Activated naive CD8-positive, alpha-beta T cell treated with anti-CD3 and anti-CD28 coated beads, Interleukin-2, amount 50 U/mL, for 24 hours (primary cell): ENCODE results near the gene NFKBIA.

Experiments
- ATAC-seq: fragments of 150-1000 bp; cut with Tn5 transposase; one replicate; pipeline ENCODE4 v1.10.0; 2021
- DNase-seq: peaks from one replicate; pipeline ENCODE4 v3.0.0; 2021
- H3K27ac Mint-ChIP-seq: one replicate; pipeline ENCODE4 v1.8.0; 2021; ENCODE audit warnings: mild to moderate bottlenecking, mixed read lengths
- H3K27me3 Mint-ChIP-seq: one replicate; pipeline ENCODE4 v1.8.0; 2021; ENCODE audit warnings: mixed read lengths
- H3K36me3 Mint-ChIP-seq: one replicate; pipeline ENCODE4 v1.8.0; 2021; ENCODE audit warnings: low read depth, mixed read lengths
- H3K4me1 Mint-ChIP-seq: one replicate; pipeline ENCODE4 v1.8.0; 2021; ENCODE audit warnings: mixed read lengths
- H3K4me3 Mint-ChIP-seq: one replicate; pipeline ENCODE4 v1.8.0; 2021; ENCODE audit warnings: mild to moderate bottlenecking, moderate library complexity, mixed read lengths
- H3K9me3 Mint-ChIP-seq: one replicate; pipeline ENCODE4 v1.8.0; 2021; ENCODE audit warnings: mixed read lengths

NFKBIA gene

GRCh38 chr14:35419429-35419841 lies 14.9 kb upstream of the NFKBIA start:
- ATAC-seq (no peak), DNase-seq (no peak)
- Mint-ChIP-seq H3K36me3 (peaks cover 3% of the 10 kb centered on the region), H3K27me3 (peaks cover 3% of the 10 kb centered on the region), H3K4me3 (no peak overlapping the region), H3K4me1 (peaks cover 68% of the 10 kb centered on the region), H3K9me3 (no peaks in the 10 kb centered on the region), H3K27ac (no peak overlapping the region)

- Mint-ChIP-seq H3K4me1 (peaks cover 78% of the 10 kb centered on the region), H3K4me3 (no peak overlapping the region), H3K36me3 (peaks cover 3% of the 10 kb centered on the region), H3K9me3 (no peaks in the 10 kb centered on the region), H3K27me3 (peaks cover 3% of the 10 kb centered on the region), H3K27ac (no peak overlapping the region)
- DNase-seq (no peak), ATAC-seq (no peak)
These were observed 13.5 kb upstream of the NFKBIA start for GRCh38 chr14:35418093-35418492.

- Mint-ChIP-seq H3K9me3 (no peaks in the 10 kb centered on the region), H3K4me1 (peaks cover 69% of the 10 kb centered on the region), H3K27me3 (peaks cover 3% of the 10 kb centered on the region), H3K4me3 (peak overlapping the region; percentile 74), H3K36me3 (peaks cover 3% of the 10 kb centered on the region), H3K27ac (peak overlapping the region; percentile 97)
- peak; percentile 82 for ATAC-seq
- DNase-seq = peak; percentile 81
These were observed 11.7 kb upstream of the NFKBIA start for GRCh38 chr14:35416108-35416750.

- Mint-ChIP-seq H3K27me3 (peaks cover 3% of the 10 kb centered on the region), H3K27ac (peak overlapping the region; percentile 9), H3K4me3 (no peak overlapping the region), H3K9me3 (no peaks in the 10 kb centered on the region), H3K4me1 (peaks cover 57% of the 10 kb centered on the region), H3K36me3 (peaks cover 3% of the 10 kb centered on the region)
- no peak for ATAC-seq
- no peak for DNase-seq
These were observed 9.8 kb upstream of the NFKBIA start for GRCh38 chr14:35414365-35414764.

GRCh38 chr14:35412272-35413056 lies 7.9 kb upstream of the NFKBIA start:
- Mint-ChIP-seq H3K4me1 (peaks cover 42% of the 10 kb centered on the region), H3K27me3 (peaks cover 3% of the 10 kb centered on the region), H3K9me3 (no peaks in the 10 kb centered on the region), H3K36me3 (peaks cover 3% of the 10 kb centered on the region), H3K4me3 (no peak overlapping the region), H3K27ac (no peak overlapping the region)
- no peak for ATAC-seq
- no peak for DNase-seq

- Mint-ChIP-seq H3K27me3 (no peaks in the 10 kb centered on the region), H3K36me3 (no peaks in the 10 kb centered on the region), H3K27ac (no peak overlapping the region), H3K4me1 (peaks cover 41% of the 10 kb centered on the region), H3K9me3 (no peaks in the 10 kb centered on the region), H3K4me3 (no peak overlapping the region)
- ATAC-seq = no peak
- DNase-seq = no peak
These were observed 6.3 kb upstream of the NFKBIA start for GRCh38 chr14:35410858-35411257.

GRCh38 chr14:35409595-35409994 lies 5.0 kb upstream of the NFKBIA start:
- DNase-seq (no peak), ATAC-seq (no peak)
- Mint-ChIP-seq H3K4me3 (no peak overlapping the region), H3K36me3 (no peaks in the 10 kb centered on the region), H3K27ac (no peak overlapping the region), H3K27me3 (no peaks in the 10 kb centered on the region), H3K9me3 (no peaks in the 10 kb centered on the region), H3K4me1 (peaks cover 40% of the 10 kb centered on the region)

GRCh38 chr14:35408026-35408425 lies 3.5 kb upstream of the NFKBIA start:
- DNase-seq (no peak), ATAC-seq (no peak)
- H3K9me3 Mint-ChIP-seq = no peaks in the 10 kb centered on the region
- no peak overlapping the region for H3K4me3 Mint-ChIP-seq
- H3K27me3 Mint-ChIP-seq = peaks cover 2% of the 10 kb centered on the region
- no peak overlapping the region for H3K27ac Mint-ChIP-seq
- H3K36me3 Mint-ChIP-seq = peaks cover 9% of the 10 kb centered on the region
- H3K4me1 Mint-ChIP-seq = peaks cover 32% of the 10 kb centered on the region

- Mint-ChIP-seq H3K27ac (peak overlapping the region; percentile 37), H3K36me3 (peaks cover 17% of the 10 kb centered on the region), H3K9me3 (no peaks in the 10 kb centered on the region), H3K27me3 (peaks cover 2% of the 10 kb centered on the region), H3K4me1 (peaks cover 36% of the 10 kb centered on the region), H3K4me3 (no peak overlapping the region)
- DNase-seq (no peak), ATAC-seq (no peak)
These were observed 2.7 kb upstream of the NFKBIA start for GRCh38 chr14:35407306-35407630.

GRCh38 chr14:35406506-35407305 lies 2.2 kb upstream of the NFKBIA start:
- no peaks in the 10 kb centered on the region for H3K9me3 Mint-ChIP-seq
- DNase-seq (no peak), ATAC-seq (no peak)
- peak overlapping the region; percentile 37 for H3K27ac Mint-ChIP-seq
- peaks cover 22% of the 10 kb centered on the region for H3K36me3 Mint-ChIP-seq
- H3K27me3 Mint-ChIP-seq = peaks cover 2% of the 10 kb centered on the region
- H3K4me1 Mint-ChIP-seq = peaks cover 36% of the 10 kb centered on the region
- H3K4me3 Mint-ChIP-seq = peak overlapping the region; percentile 10

GRCh38 chr14:35406090-35406489 lies 1.5 kb upstream of the NFKBIA start:
- Mint-ChIP-seq H3K36me3 (peaks cover 28% of the 10 kb centered on the region), H3K4me3 (peak overlapping the region; percentile 93), H3K4me1 (peaks cover 43% of the 10 kb centered on the region), H3K27ac (peak overlapping the region; percentile 97), H3K27me3 (peaks cover 2% of the 10 kb centered on the region), H3K9me3 (no peaks in the 10 kb centered on the region)
- DNase-seq (no peak), ATAC-seq (no peak)

GRCh38 chr14:35405304-35405996 lies 901 bp upstream of the NFKBIA start:
- peaks cover 49% of the 10 kb centered on the region for H3K4me1 Mint-ChIP-seq
- peaks cover 35% of the 10 kb centered on the region for H3K36me3 Mint-ChIP-seq

GRCh38 chr14:35403603-35404448 lies 723 bp downstream of the NFKBIA start:
- peak; percentile 42 for ATAC-seq
- Mint-ChIP-seq H3K9me3 (no peaks in the 10 kb centered on the region), H3K4me3 (peak overlapping the region; percentile 96), H3K27me3 (peaks cover 2% of the 10 kb centered on the region), H3K4me1 (peaks cover 63% of the 10 kb centered on the region), H3K27ac (peak overlapping the region; percentile 98), H3K36me3 (peaks cover 46% of the 10 kb centered on the region)
- DNase-seq = peak; percentile 98

More at GRCh38 chr14:35405304-35405996, 901 bp upstream of the NFKBIA start:
- no peak for DNase-seq
- Mint-ChIP-seq H3K9me3 (no peaks in the 10 kb centered on the region), H3K27me3 (peaks cover 2% of the 10 kb centered on the region), H3K27ac (peak overlapping the region; percentile 97), H3K4me3 (peak overlapping the region; percentile 93)
- no peak for ATAC-seq
